Activated CD4-positive, alpha-beta T cell treated with anti-CD3 and anti-CD28 coated beads, Interleukin-2, amount 50 U/mL, for 16 hours (primary cell): Measurements from ENCODE around the gene KCNAB1.
"Not testable (repeated sequence)": the region's sequence is repeated elsewhere in the genome, so short reads cannot be mapped to it uniquely, and the experiment has no call there.

Experiments
- DNase-seq: peaks from one replicate; pipeline ENCODE4 v3.0.0-alpha.2; 2020

Gene KCNAB1

GRCh38 chr3:156180077-156180476 is 59.7 kb downstream of the KCNAB1 start:
- no peak for DNase-seq

- no peak for DNase-seq
Observed at GRCh38 chr3:156181509-156181908, 61.1 kb downstream of the KCNAB1 start.

- no peak for DNase-seq
Observed at GRCh38 chr3:156183396-156183795, 63.0 kb downstream of the KCNAB1 start.

GRCh38 chr3:156184156-156184555 is 63.8 kb downstream of the KCNAB1 start:
- DNase-seq, result no peak

GRCh38 chr3:156187146-156187769 is 66.9 kb downstream of the KCNAB1 start:
- no peak for DNase-seq

- DNase-seq, result no peak
Observed at GRCh38 chr3:156188757-156189156, 68.4 kb downstream of the KCNAB1 start.

GRCh38 chr3:156189927-156190326 is 69.5 kb downstream of the KCNAB1 start:
- no peak for DNase-seq

GRCh38 chr3:156194945-156195344 is 74.6 kb downstream of the KCNAB1 start:
- not testable (repeated sequence) for DNase-seq

GRCh38 chr3:156197152-156197551 is 76.8 kb downstream of the KCNAB1 start:
- not testable (repeated sequence) for DNase-seq

- no peak for DNase-seq
Observed at GRCh38 chr3:156201411-156202405, 81.3 kb downstream of the KCNAB1 start.

GRCh38 chr3:156206157-156206556 is 85.8 kb downstream of the KCNAB1 start:
- no peak for DNase-seq

- peak; percentile 3 for DNase-seq
Observed at GRCh38 chr3:156207802-156208685, 87.7 kb downstream of the KCNAB1 start.

GRCh38 chr3:156209631-156210335 is 89.4 kb downstream of the KCNAB1 start:
- no peak for DNase-seq

GRCh38 chr3:156211583-156211982 is 91.2 kb downstream of the KCNAB1 start:
- DNase-seq, result no peak

GRCh38 chr3:156214676-156215075 is 94.3 kb downstream of the KCNAB1 start:
- DNase-seq, result no peak

GRCh38 chr3:156215751-156216150 is 95.4 kb downstream of the KCNAB1 start:
- DNase-seq, result no peak

- no peak for DNase-seq
Observed at GRCh38 chr3:156216216-156216615, 95.8 kb downstream of the KCNAB1 start.

- no peak for DNase-seq
Observed at GRCh38 chr3:156216852-156217251, 96.5 kb downstream of the KCNAB1 start.

GRCh38 chr3:156217674-156218352 is 97.4 kb downstream of the KCNAB1 start:
- no peak for DNase-seq

GRCh38 chr3:156218353-156218744 is 98.0 kb downstream of the KCNAB1 start:
- DNase-seq, result no peak

GRCh38 chr3:156222381-156222780 is 102.0 kb downstream of the KCNAB1 start:
- DNase-seq, result not testable (repeated sequence)

GRCh38 chr3:156224046-156224445 is 103.7 kb downstream of the KCNAB1 start:
- DNase-seq, result not testable (repeated sequence)
